ENCODE measurements around the gene GPBAR1.

GPBAR1 gene

GRCh38 chr2:218244204-218244603 lies 16.6 kb upstream of the GPBAR1 start:
- DNase-seq (ENCODE audit: low read depth in 3 of 3, low spot score in 1 of 3) = no peak

GRCh38 chr2:218244665-218245064 lies 16.1 kb upstream of the GPBAR1 start:
- no peak for DNase-seq (ENCODE audit: low read depth in 3 of 3, low spot score in 1 of 3)

- no peak for DNase-seq (ENCODE audit: low read depth in 3 of 3, low spot score in 1 of 3)
Observed at GRCh38 chr2:218245214-218245613, 15.6 kb upstream of the GPBAR1 start.

GRCh38 chr2:218249691-218250090 lies 11.1 kb upstream of the GPBAR1 start:
- DNase-seq (ENCODE audit: low read depth in 3 of 3, low spot score in 1 of 3) = no peak

GRCh38 chr2:218252509-218253231 lies 8.1 kb upstream of the GPBAR1 start:
- DNase-seq (ENCODE audit: low read depth in 3 of 3, low spot score in 1 of 3) = no peak

GRCh38 chr2:218253232-218253625 lies 7.6 kb upstream of the GPBAR1 start:
- DNase-seq (ENCODE audit: low read depth in 3 of 3, low spot score in 1 of 3) = no peak

- no peak for DNase-seq (ENCODE audit: low read depth in 3 of 3, low spot score in 1 of 3)
Observed at GRCh38 chr2:218255446-218255845, 5.4 kb upstream of the GPBAR1 start.

GRCh38 chr2:218256612-218257350 lies 4.0 kb upstream of the GPBAR1 start:
- DNase-seq (ENCODE audit: low read depth in 3 of 3, low spot score in 1 of 3) = no peak

- DNase-seq (ENCODE audit: low read depth in 3 of 3, low spot score in 1 of 3) = peak in 2 of 3 donors; percentile 47 to 54
Observed at GRCh38 chr2:218257390-218257981, 3.3 kb upstream of the GPBAR1 start.

- DNase-seq (ENCODE audit: low read depth in 3 of 3, low spot score in 1 of 3) = no peak
Observed at GRCh38 chr2:218259099-218259961, 1.5 kb upstream of the GPBAR1 start.

- DNase-seq (ENCODE audit: low read depth in 3 of 3, low spot score in 1 of 3) = no peak
Observed at GRCh38 chr2:218260166-218260565, 649 bp upstream of the GPBAR1 start.

- no peak for DNase-seq (ENCODE audit: low read depth in 3 of 3, low spot score in 1 of 3)
Observed at GRCh38 chr2:218261423-218262236, 815 bp downstream of the GPBAR1 start.

- DNase-seq (ENCODE audit: low read depth in 3 of 3, low spot score in 1 of 3) = no peak
Observed at GRCh38 chr2:218262237-218262600, 1.4 kb downstream of the GPBAR1 start.

GRCh38 chr2:218262631-218263586 lies 2.1 kb downstream of the GPBAR1 start:
- DNase-seq (ENCODE audit: low read depth in 3 of 3, low spot score in 1 of 3) = no peak

GRCh38 chr2:218263817-218264641 lies 3.2 kb downstream of the GPBAR1 start:
- no peak for DNase-seq (ENCODE audit: low read depth in 3 of 3, low spot score in 1 of 3)

- DNase-seq (ENCODE audit: low read depth in 3 of 3, low spot score in 1 of 3) = no peak
Observed at GRCh38 chr2:218264773-218265561, 4.2 kb downstream of the GPBAR1 start.

- no peak for DNase-seq (ENCODE audit: low read depth in 3 of 3, low spot score in 1 of 3)
Observed at GRCh38 chr2:218265626-218266025, 4.8 kb downstream of the GPBAR1 start.

Data from stimulated activated CD4-positive, alpha-beta T cell treated with anti-CD3 and anti-CD28 coated beads, TNF-alpha, amount 100 ng/mL, for 1 hour (primary cell).